Upper lobe of right lung (tissue), 1 donor: ENCODE results near the gene HLA-C. TPM values are rescaled to one million over a fixed set of nuclear protein-coding genes. Genes with fewer than 3 reads are reported as not detected.

Experiments used
- ATAC-seq: fragments of 200-7000 bp; cut with Tn5 transposase; one replicate; pipeline ENCODE4 v1.9.1; 2020; ENCODE audit warnings: mild to moderate bottlenecking, moderate library complexity
- DNase-seq: peaks from one replicate; pipeline ENCODE4 v3.0.0-alpha.2; 2020
- H3K27ac ChIP-seq: fragments of 200-600 bp; one replicate; pipeline ENCODE4 v1.8.0; 2022
- H3K27me3 ChIP-seq: fragments of 200-600 bp; one replicate; pipeline ENCODE4 v1.8.0; 2022; ENCODE audit warnings: mild to moderate bottlenecking
- H3K36me3 ChIP-seq: fragments of 200-600 bp; one replicate; pipeline ENCODE4 v1.8.0; 2022
- H3K4me1 ChIP-seq: fragments of 200-600 bp; one replicate; pipeline ENCODE4 v1.8.0; 2022
- H3K4me3 ChIP-seq: fragments of 200-600 bp; one replicate; pipeline ENCODE4 v1.8.0; 2022; ENCODE audit warnings: mild to moderate bottlenecking
- H3K9me3 ChIP-seq: fragments of 200-600 bp; one replicate; pipeline ENCODE4 v1.8.0; 2022
- intact Hi-C: fragments of 100-400 bp; cut with DNase I; formaldehyde crosslinking; loops from one replicate; pipeline ENCODE4 v1.11.0; 2022
- total RNA-seq: library from RNA; stranded (reverse); fragmentation: NEBNext Ultra II Directional; extraction: Animal tissue kit (Norgen Biotek cat#: 25700); gene quantifications from one replicate; pipeline ENCODE4 v1.2.1, GENCODE V29; 2021
- TF ChIP-seq, protein P1 (sequence below): fragments of 200-600 bp; IDR thresholded peaks from one replicate; pipeline ENCODE4 v1.8.0; 2022; ENCODE audit warnings: antibody characterized with exemption
- donor health status: DM: no; HTN: yes; CAD: no; lungs with severe emphysema.

HLA-C gene
- total RNA-seq, 1 donor from 2014 or later, result 1,073 TPM

DNA sequence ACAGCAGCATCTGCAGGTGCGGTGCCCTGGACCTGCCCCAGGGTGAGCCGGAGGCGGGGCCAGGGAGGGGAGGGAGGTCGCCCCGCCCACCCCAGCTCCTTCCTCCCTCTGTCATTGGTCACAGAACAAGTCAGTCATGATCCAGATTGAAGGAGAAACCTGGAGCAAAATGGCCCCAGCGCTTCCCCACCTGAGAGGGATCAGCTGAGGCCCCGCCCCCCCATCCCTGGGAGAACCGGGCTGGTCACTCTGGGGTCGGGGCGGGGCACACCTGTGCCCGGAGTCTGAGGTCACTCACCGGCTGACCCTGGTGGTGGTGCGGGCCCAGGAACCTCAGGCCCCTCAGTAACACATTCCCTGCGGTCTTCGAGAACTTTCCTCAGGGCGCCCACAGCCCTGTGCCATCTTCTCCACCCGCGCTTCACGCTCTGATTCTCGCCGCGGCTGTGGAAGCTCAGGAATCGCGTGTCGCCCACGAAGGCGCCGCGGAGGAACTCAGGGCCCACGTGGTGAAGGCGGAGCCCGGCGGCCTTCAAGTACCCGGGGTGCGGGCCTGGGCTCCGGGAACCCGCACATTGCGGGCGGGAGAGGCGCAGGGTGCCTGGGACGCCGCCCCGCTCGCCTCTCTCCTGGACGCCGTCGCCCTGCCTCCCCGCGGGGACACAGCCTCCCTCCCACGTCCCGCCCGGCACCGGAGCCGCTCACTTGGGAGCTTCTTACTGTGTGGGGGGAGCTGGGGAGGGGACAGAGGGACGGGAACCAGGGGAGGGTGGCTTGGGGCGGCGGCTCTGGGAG is 36.4 kb upstream of the HLA-C start:
- Histone ChIP-seq H3K27ac (peak overlapping the region; percentile 36), H3K36me3 (no peaks in the 10 kb centered on the region), H3K27me3 (peaks cover 23% of the 10 kb centered on the region), H3K4me1 (peaks cover 16% of the 10 kb centered on the region), H3K4me3 (peak overlapping the region; percentile 56), H3K9me3 (no peaks in the 10 kb centered on the region)
- TF ChIP-seq, protein P1, sequence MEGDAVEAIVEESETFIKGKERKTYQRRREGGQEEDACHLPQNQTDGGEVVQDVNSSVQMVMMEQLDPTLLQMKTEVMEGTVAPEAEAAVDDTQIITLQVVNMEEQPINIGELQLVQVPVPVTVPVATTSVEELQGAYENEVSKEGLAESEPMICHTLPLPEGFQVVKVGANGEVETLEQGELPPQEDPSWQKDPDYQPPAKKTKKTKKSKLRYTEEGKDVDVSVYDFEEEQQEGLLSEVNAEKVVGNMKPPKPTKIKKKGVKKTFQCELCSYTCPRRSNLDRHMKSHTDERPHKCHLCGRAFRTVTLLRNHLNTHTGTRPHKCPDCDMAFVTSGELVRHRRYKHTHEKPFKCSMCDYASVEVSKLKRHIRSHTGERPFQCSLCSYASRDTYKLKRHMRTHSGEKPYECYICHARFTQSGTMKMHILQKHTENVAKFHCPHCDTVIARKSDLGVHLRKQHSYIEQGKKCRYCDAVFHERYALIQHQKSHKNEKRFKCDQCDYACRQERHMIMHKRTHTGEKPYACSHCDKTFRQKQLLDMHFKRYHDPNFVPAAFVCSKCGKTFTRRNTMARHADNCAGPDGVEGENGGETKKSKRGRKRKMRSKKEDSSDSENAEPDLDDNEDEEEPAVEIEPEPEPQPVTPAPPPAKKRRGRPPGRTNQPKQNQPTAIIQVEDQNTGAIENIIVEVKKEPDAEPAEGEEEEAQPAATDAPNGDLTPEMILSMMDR, result no peak
- DNase-seq (peak; percentile 92), ATAC-seq (peak; percentile 95)
- intact Hi-C loops, result no loop called here

DNA sequence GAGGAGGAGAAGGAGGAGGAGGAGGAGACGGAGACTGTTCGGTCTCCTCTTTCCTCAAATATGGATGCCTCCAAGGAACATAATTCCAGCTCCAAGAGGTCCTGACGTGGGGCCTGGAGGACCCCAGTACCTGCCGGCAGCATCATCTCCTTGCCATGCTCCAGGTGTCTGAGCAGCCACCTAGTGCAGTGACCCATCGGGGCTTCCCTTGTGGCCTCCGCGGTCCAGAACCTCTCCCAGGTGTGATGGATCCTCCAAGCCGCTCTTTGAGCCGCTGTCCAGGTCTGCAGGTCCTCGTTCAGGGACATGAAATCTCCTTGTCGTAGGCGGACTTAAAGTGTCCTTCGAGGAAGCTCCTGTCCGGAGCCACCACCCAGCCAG is 35.8 kb upstream of the HLA-C start:
- TF ChIP-seq, protein P1, result no peak
- Histone ChIP-seq H3K27me3 (peaks cover 23% of the 10 kb centered on the region), H3K4me3 (peak overlapping the region; percentile 56), H3K4me1 (peaks cover 16% of the 10 kb centered on the region), H3K27ac (no peak overlapping the region), H3K9me3 (no peaks in the 10 kb centered on the region), H3K36me3 (no peaks in the 10 kb centered on the region)
- intact Hi-C loops, result no loop called here
- DNase-seq (no peak), ATAC-seq (no peak)

DNA sequence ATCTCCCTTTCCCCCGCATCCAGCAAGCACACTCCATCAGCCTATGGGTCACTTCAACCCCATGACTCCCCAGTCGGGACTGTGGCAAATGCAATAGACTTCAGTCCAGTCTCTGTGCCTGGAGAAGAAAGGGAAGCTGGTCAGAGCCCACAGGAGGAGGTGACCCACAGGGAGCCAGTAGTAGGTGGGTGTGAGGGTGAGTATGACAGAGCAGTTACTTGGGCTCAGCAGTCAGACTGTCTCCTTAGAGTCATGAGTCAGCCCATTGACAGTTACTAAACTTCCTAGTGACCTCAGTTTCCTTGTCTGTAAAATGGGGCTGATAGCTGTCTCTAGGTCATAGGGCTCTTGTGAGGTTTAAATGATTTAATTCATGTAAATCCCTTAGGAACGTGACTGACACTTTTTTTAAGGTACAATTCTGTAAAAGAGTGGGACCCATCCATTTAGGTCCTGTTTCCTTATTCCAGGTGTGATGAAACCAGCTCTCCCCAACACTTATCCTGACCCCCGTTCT is 33.9 kb upstream of the HLA-C start:
- H3K4me1 ChIP-seq, result peaks cover 16% of the 10 kb centered on the region
- no peak overlapping the region for H3K27ac ChIP-seq
- H3K27me3 ChIP-seq, result peaks cover 23% of the 10 kb centered on the region
- no peaks in the 10 kb centered on the region for H3K9me3 ChIP-seq
- H3K4me3 ChIP-seq, result no peak overlapping the region
- TF ChIP-seq, protein P1, result no peak
- ATAC-seq (peak; percentile 60), DNase-seq (no peak)
- no peaks in the 10 kb centered on the region for H3K36me3 ChIP-seq
- intact Hi-C loops, result no loop called here

DNA sequence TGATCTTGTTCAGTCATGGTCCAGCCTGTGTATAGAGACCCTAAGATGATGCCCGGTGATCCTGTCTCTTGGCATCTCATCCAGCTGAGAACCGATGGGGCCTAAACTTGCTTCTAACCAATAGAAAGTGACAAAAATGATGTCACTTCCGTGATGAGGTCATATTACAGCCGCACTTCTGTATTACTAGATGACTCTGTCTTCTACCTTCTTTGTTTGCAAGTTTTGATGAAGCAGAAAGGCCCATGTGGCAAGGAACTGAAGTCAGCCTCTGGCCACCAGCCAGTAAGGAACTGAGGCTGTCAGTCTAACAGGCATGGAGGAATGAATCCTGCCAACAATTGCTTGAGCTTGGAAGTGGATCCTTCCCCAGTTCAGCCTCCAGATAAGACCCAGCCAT is 32.8 kb upstream of the HLA-C start:
- ATAC-seq, result no peak
- no peak for DNase-seq
- peaks cover 16% of the 10 kb centered on the region for H3K4me1 ChIP-seq
- intact Hi-C loops, result no loop called here
- H3K27ac ChIP-seq, result no peak overlapping the region
- H3K27me3 ChIP-seq, result peaks cover 17% of the 10 kb centered on the region
- no peaks in the 10 kb centered on the region for H3K36me3 ChIP-seq
- H3K9me3 ChIP-seq, result no peaks in the 10 kb centered on the region
- TF ChIP-seq, protein P1, result no peak
- H3K4me3 ChIP-seq, result no peak overlapping the region

DNA sequence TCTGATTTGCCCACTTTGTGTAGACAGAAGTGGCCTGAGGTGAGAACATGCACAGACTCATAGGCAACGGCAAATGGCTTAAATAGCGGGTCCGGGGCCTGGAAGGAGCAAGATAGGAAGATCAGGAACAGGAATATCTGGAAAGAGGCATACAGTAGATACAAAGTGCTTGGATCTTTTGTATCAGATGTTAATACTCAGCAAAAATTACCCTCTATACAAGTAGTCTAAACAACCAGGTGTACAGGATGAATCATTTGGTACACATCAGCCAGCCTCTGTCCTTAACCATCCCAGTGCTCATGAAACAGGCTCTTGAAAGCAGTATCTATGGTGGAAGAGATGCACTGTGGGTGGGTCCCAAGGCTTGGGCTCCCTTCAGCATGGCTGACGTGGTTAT is 28.9 kb upstream of the HLA-C start:
- Histone ChIP-seq H3K27ac (no peak overlapping the region), H3K4me1 (no peaks in the 10 kb centered on the region), H3K4me3 (no peak overlapping the region), H3K9me3 (no peaks in the 10 kb centered on the region), H3K27me3 (no peaks in the 10 kb centered on the region), H3K36me3 (no peaks in the 10 kb centered on the region)
- DNase-seq (no peak), ATAC-seq (no peak)
- TF ChIP-seq, protein P1, result no peak
- intact Hi-C loops, result no loop called here
